DOHH2 (cell line): ENCODE measurements around the gene MAGI1.

Experiments
- CTCF ChIP-seq: fragments of 200-600 bp; sonication (generic); IDR thresholded peaks from one replicate; pipeline ENCODE4 v1.5.1; 2014; ENCODE audit warnings: antibody characterized with exemption, mild to moderate bottlenecking, low read depth, low read length; ENCODE audit not compliant: poor library complexity, severe bottlenecking
- EZH2phosphoT487 ChIP-seq: fragments of 200-600 bp; sonication (generic); IDR thresholded peaks from 2 replicates; pipeline ENCODE4 v1.6.1; 2017; ENCODE audit warnings: borderline replicate concordance, mild to moderate bottlenecking, antibody characterized with exemption, low read length, moderate library complexity, mixed read lengths

- no peak for TF ChIP-seq CTCF
- no peak for TF ChIP-seq EZH2phosphoT487
Measured at GRCh38 chr3:65793495-65794200, 245.1 kb downstream of the MAGI1 start.
